ENCODE data around the gene KPNB1.

The KPNB1 gene

GRCh38 chr17:47649153-47649971, at the start of gene KPNB1:
Gene KPNB1 (plus strand): TSS chr17:47649919. CDS start chr17:47650245, 326 bp downstream.
- Histone ChIP-seq H3K27ac (peak within 1 kb of the TSS; percentile 92 to 93), H3K9me3 (no peaks in the 10 kb centered on the region), H3K27me3 (no peaks in the 10 kb centered on the region), H3K4me3 (peak within 1 kb of the TSS; percentile 87 to 98), H3K36me3 (peaks cover 22 to 24% (median 23%) of the 10 kb centered on the region in 3 donors), H3K4me1 (peaks cover 0 to 38% (median 25%) of the 10 kb centered on the region in 4 donors)
- peak; percentile 99 to 100 for DNase-seq
- TF ChIP-seq CTCF (IDR thresholded peaks at IDR 0.05) = peak in 1 of 2 experiments; percentile 50
- intact Hi-C loops (cut with DNase I; ENCODE audit: low total_unique reads) = no loop called here

DNA sequence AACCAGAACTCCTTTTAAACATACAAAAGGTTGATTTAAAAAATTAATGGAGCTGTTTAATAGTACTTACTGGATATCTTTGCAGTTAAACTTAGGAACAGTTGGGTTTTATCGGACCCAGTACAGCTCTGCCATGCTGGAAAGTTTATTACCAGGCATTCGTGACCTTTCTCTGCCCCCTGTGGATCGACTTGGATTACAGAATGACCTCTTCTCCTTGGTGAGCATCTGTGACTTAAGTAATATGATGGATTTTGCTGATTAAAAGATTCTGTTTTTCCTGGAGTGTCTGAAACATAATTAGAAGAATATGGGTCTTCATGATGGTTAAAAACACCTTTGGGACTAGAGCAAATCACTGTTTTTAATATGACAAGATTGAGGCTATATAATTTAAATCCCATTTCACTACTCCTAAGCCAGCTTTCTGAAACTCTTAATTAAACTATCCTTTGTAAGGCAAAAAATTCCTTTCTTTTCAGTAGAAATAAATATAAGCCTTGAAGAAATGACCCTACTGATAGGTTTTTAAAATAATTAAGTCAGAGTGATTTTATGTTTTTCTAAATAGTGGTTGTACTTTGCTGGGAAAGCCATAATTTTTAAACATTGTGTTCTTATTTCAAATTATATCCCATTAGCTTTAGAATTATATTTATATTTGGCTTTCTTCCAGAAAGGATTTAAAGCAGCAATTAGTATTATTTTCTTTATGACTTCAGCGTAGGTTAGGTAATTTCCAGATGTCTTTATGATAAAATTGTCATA, 45.7 kb upstream of the KPNB1 start:
- intact Hi-C loops (cut with DNase I; ENCODE audit: low total_unique reads) = no loop called here
- peaks cover 46 to 92% (median 54%) of the 10 kb centered on the region in 3 donors for H3K36me3 ChIP-seq
- no peak for TF ChIP-seq CTCF (IDR thresholded peaks at IDR 0.05)
- DNase-seq = no peak
- no peak overlapping the region for H3K4me3 ChIP-seq
- no peaks in the 10 kb centered on the region for H3K27me3 ChIP-seq
- H3K27ac ChIP-seq = peak overlapping the region; percentile 53 to 65
- H3K4me1 ChIP-seq = peaks cover 0 to 32% (median 12%) of the 10 kb centered on the region in 4 donors
- H3K9me3 ChIP-seq = no peaks in the 10 kb centered on the region

DNA sequence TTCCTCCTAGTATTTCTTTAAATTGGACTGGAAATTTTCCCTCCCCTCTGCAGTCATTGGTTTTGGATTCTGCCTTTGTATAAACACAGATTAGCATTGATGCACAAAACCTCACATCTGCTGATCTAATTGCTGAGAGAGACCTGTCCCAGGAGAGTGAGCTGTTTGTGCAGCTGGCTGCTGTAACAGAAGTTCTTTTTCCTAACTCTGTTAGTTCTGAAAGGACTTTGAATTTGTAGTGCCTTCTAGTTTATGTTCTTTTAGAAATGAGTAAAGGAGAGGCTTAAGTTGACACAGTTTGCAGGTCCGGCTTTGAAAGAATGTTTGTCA, 45.2 kb upstream of the KPNB1 start:
- intact Hi-C loops (cut with DNase I; ENCODE audit: low total_unique reads) = no loop called here
- no peaks in the 10 kb centered on the region for H3K9me3 ChIP-seq
- no peak for TF ChIP-seq CTCF (IDR thresholded peaks at IDR 0.05)
- H3K4me1 ChIP-seq = peaks cover 0 to 32% (median 12%) of the 10 kb centered on the region in 4 donors
- peak in 1 of 2 donors; percentile 30 for DNase-seq
- no peak overlapping the region for H3K4me3 ChIP-seq
- H3K36me3 ChIP-seq = peaks cover 43 to 86% (median 49%) of the 10 kb centered on the region in 3 donors
- H3K27me3 ChIP-seq = no peaks in the 10 kb centered on the region
- peak overlapping the region; percentile 53 to 65 for H3K27ac ChIP-seq

- intact Hi-C loops (cut with DNase I; ENCODE audit: low total_unique reads) = no loop called here
- peak overlapping the region; percentile 53 to 65 for H3K27ac ChIP-seq
- no peaks in the 10 kb centered on the region for H3K9me3 ChIP-seq
- no peak for TF ChIP-seq CTCF (IDR thresholded peaks at IDR 0.05)
- DNase-seq = no peak
- H3K27me3 ChIP-seq = no peaks in the 10 kb centered on the region
- no peak overlapping the region for H3K4me3 ChIP-seq
- peaks cover 0 to 32% (median 12%) of the 10 kb centered on the region in 4 donors for H3K4me1 ChIP-seq
- H3K36me3 ChIP-seq = peaks cover 38 to 82% (median 45%) of the 10 kb centered on the region in 3 donors
These were observed 44.7 kb upstream of the KPNB1 start for GRCh38 chr17:47605011-47605410.

GRCh38 chr17:47607481-47607880, 42.2 kb upstream of the KPNB1 start:
- H3K27me3 ChIP-seq = no peaks in the 10 kb centered on the region
- peaks cover 0 to 32% (median 12%) of the 10 kb centered on the region in 4 donors for H3K4me1 ChIP-seq
- no peak overlapping the region for H3K4me3 ChIP-seq
- TF ChIP-seq CTCF (IDR thresholded peaks at IDR 0.05) = no peak
- H3K36me3 ChIP-seq = peaks cover 18 to 71% (median 27%) of the 10 kb centered on the region in 3 donors
- H3K27ac ChIP-seq = no peak overlapping the region
- no peaks in the 10 kb centered on the region for H3K9me3 ChIP-seq
- intact Hi-C loops (cut with DNase I; ENCODE audit: low total_unique reads) = no loop called here
- no peak for DNase-seq
